NB4 (cell line): ENCODE data around the gene DNMT3A.

Source experiments
- CTCF ChIP-seq: IDR thresholded peaks from one replicate; pipeline ENCODE4 v1.5.1; 2012; ENCODE audit warnings: low read depth, low read length
- POLR2A ChIP-seq: IDR thresholded peaks from 2 replicates; pipeline ENCODE4 v1.6.1; 2011; ENCODE audit warnings: mild to moderate bottlenecking; ENCODE audit not compliant: insufficient read length; ENCODE audit errors: extremely low read depth

- TF ChIP-seq POLR2A (no peak), CTCF (no peak)
Measured at GRCh38 chr2:25338401-25338800, 3.3 kb downstream of the DNMT3A start.
